HG02840 (cell line): ENCODE measurements around the gene TMEM116.
"Not testable (repeated sequence)": the region's sequence is repeated elsewhere in the genome, so short reads cannot be mapped to it uniquely, and the experiment has no call there.

ENCODE experiments used
- ATAC-seq: cut with Tn5 transposase; IDR thresholded peaks from one replicate; pipeline ENCODE4 v1.9.1; 2021; ENCODE audit warnings: mild to moderate bottlenecking, moderate library complexity, moderate number of reproducible peaks; ENCODE audit not compliant: unreplicated experiment, low FRiP score

Gene TMEM116

GRCh38 chr12:112012775-112013600 is at the start of gene TMEM116, which contains the start of gene ERP29:
TSS of gene TMEM116 (minus strand) at chr12:112013165. CDS start at chr12:112005270, 7,895 bp downstream.
TSS of gene ERP29 (plus strand) at chr12:112013426. CDS start at chr12:112013466, 40 bp downstream.
- ATAC-seq, result peak; percentile 70

DNA sequence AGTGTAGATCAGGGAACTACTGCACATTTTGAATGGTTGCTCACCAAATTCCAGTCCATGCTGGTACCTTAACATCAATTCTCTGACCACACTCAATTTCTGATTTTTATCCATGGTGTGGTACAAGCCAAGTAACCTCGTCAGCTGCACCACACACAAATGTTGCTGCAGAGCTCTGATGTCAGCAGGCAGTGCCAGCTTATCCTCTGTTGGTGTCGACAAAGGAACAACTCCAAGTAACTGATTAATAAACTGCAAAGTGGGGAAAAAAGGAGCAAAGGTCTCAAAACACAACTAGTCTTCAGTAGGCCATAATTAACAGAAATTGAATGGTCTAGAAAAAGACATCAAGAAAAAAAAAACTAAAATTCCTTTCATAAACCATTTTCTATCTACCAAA is 48.2 kb upstream of the TMEM116 start:
- ATAC-seq, result no peak

DNA sequence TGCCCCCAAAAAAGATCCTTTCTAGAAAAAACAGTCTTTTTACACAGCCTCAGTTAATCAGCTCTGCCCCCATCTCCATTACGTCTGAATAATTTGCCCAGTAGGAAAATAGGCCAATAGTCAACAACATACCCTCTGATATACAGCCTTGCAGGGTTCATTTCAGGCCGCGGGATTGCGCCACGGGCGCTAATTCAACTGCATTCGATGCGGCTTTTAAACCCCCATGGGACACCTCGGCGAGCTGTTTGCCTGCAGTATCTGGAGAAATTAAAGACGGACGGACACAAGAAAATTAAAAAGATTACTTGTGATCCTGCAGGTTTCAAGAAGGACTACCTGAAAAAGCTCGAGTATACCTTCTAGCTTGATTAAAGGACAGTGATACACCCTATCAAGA is 36.4 kb upstream of the TMEM116 start:
- ATAC-seq, result no peak

- no peak for ATAC-seq
Measured at GRCh38 chr12:112046003-112046402, 33.0 kb upstream of the TMEM116 start.

GRCh38 chr12:112036614-112037013 is 23.6 kb upstream of the TMEM116 start:
- ATAC-seq, result not testable (repeated sequence)

- no peak for ATAC-seq
Measured at GRCh38 chr12:112035219-112035785, 22.3 kb upstream of the TMEM116 start.

DNA sequence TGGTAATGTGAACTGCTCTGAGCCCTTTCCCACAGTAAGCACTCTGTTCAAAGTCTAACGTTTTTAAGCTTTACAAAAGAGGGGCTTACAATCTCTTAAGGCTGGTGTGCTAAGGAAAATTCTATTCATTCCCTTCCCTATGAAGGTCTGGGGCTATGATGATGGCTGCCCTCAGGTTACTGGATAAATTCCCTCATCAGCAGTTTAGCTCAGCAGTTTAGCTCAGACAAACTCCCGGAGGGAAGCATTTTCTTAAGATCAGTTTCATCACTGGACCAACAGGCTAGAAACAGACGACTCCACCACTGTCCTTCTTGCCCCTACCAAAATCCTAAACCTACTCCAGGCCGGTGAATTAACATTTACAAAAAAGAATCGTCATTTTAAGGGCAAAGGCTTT is 19.3 kb upstream of the TMEM116 start:
- ATAC-seq, result no peak

DNA sequence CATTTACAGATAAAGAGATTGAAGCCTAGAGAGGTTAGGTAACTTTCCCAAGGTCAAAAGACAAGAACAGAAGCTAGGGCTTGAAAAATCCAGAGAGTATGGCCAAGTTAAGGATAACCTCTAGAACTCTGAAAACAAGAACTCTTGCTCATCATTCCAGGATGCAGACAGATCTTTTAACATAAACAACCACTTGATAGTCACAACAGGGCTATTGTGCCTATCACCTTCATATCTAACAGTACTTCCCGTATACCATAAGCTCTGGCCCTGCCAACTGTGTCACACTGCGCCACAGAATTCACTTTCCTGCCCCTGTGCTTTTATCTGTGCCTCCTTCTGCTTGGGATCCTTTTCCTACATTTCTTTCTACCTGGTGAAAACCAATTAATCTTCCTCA is 18.5 kb upstream of the TMEM116 start:
- ATAC-seq, result no peak

GRCh38 chr12:112029301-112029700 is 16.3 kb upstream of the TMEM116 start:
- ATAC-seq, result no peak

DNA sequence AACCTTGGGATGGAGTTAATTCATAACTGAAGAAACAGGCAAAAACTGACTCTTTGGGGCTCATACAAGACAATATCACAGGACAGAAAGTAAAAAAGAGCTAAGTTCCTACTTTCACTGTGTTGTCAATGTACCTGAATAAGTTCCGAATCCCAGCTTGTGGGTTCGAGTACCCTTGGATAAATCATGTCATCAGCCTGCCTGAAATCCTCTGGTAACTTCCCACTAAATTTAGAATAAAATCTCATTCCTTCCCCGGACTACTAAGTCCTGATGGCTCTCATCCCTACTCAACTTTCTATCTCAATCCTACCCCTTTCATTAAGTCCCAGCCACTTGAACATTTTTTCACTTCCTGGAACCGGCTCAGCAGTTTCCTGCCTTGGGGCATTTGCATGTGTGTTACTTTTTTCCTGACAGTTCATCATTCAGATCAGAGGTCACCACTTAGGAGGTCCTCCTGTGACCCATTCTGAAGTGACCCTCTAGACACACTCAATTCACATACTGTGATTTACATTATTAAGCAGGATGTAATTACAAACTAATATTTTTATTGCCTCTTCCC is 12.9 kb upstream of the TMEM116 start:
- no peak for ATAC-seq

- ATAC-seq, result no peak
Measured at GRCh38 chr12:112023759-112024396, 10.9 kb upstream of the TMEM116 start.

- no peak for ATAC-seq
Measured at GRCh38 chr12:112022241-112023016, 9.5 kb upstream of the TMEM116 start.

- ATAC-seq, result no peak
Measured at GRCh38 chr12:112020947-112021457, 8.0 kb upstream of the TMEM116 start.

DNA sequence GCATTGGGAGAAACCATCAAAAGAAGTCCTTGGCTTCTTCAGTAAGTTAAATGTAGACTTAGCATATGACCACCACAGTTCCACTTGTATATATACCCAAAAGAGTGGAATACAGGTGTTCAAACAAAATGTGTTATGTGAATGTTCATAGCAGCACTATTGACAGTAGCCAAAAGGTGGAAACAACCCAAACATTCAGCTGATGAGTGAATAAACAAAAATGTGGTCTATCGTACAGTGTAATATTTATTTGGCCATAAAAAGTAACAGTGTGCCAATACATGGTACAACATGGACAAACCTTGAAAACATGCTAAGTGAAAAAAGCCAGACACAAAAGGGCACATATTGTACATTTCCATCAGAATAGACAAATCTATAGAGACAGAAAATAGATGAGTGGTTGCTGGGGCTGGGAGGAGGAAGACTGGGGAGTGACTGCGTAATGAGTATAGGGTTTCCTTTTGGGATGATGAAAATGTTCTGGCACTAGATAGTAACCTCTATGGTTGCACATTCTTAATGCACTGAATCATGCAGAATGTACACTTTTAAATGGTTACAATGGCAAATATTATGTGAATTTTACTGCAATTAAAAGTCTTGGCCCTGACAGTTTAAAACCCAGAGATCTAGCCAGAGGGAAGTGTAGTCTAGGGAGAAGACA is 5.7 kb upstream of the TMEM116 start:
- no peak for ATAC-seq

GRCh38 chr12:112017041-112017440 is 4.1 kb upstream of the TMEM116 start:
- no peak for ATAC-seq

DNA sequence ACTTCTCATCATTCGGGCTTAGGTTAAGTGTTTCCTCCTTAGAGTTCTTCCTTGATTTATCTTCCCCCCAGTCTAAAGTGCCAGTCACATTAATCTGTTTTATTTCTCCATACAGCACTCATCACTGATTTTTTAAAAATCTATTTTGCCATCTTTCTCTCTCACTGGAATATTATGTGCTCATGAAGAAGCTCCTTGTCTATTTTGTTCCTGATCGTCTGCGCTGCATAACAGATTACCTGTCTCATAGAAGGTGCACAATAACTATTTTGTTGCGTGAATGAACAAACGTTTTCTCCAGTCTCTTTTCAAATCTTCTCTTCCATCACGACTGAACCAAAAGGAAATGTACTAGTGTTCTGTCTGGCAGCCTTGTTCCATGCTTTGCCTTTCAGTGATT is 3.0 kb upstream of the TMEM116 start:
- ATAC-seq, result no peak

DNA sequence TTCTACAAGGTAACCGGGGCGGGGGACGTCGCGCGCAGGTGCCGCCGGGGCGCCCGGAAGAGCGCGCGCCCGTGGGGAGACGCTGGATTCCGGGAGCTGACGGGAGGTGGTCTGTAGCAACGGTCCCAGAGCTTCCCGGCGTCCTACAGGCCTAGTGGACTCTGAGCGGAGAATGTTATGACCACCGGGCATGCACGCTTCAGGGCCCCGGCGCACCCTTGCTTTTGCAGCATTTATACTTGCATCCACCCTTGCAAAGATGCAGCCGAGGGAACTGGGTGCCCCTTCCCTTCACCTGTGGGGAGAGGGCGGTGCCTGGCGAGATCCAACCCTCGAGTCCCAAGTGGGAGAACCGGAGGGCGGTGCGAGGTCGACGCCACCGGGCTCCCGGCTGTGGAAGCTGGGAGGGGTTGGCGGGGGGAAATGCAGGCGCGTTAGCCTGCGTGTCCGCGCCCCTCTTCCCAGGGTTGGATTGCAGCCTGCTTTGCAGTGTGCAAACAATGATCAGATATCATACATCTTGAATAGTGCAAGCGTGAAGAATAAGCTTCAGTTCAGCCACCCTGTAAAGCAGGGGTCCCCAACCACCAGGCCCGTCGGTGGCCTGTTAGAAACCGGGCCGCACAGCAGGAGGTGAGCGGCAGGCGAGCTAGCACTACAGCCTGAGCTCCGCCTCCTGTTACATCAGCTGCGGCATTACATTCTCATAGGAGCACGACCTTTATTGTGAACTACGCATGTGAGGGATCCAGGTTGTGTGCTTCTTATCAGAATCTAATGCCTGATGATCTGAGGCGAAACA is 837 bp upstream of the TMEM116 start:
- peak; percentile 24 for ATAC-seq

GRCh38 chr12:112011685-112012084 is 1.3 kb downstream of the TMEM116 start:
- no peak for ATAC-seq
